Stomach smooth muscle (tissue), 2 donors: ENCODE data around the gene ONECUT3.
"Not testable (repeated sequence)": the region's sequence is repeated elsewhere in the genome, so short reads cannot be mapped to it uniquely, and the experiment has no call there.

ENCODE experiments used
- H3K27ac ChIP-seq: one replicate; pipeline ENCODE4 v1.7.0; 2013; ENCODE audit warnings: mild to moderate bottlenecking, low read length, inconsistent platforms
- H3K27me3 ChIP-seq, 2 donors: one replicate each; pipeline ENCODE4 v1.7.0; 2013; ENCODE audit warnings: low read length in 2 of 2; ENCODE audit not compliant: insufficient read depth in 2 of 2, control insufficient read depth in 1 of 2
- H3K36me3 ChIP-seq, 2 donors: one replicate each; pipeline ENCODE4 v1.7.0; 2013; ENCODE audit warnings: low read length in 2 of 2; ENCODE audit not compliant: control insufficient read depth in 2 of 2, insufficient read depth in 2 of 2
- H3K4me1 ChIP-seq: one replicate; pipeline ENCODE4 v1.7.0; 2013; ENCODE audit warnings: low read length; ENCODE audit not compliant: control insufficient read depth, insufficient read depth
- H3K4me3 ChIP-seq, 2 donors: one replicate each; pipeline ENCODE4 v1.7.0; 2013; ENCODE audit warnings: low read length in 2 of 2
- H3K9ac ChIP-seq, 2 donors: one replicate each; pipeline ENCODE4 v1.7.0; 2013; ENCODE audit warnings: low read length in 2 of 2, mild to moderate bottlenecking in 1 of 2
- H3K9me3 ChIP-seq, 2 donors: one replicate each; pipeline ENCODE4 v1.7.0; 2013; ENCODE audit warnings: low read length in 2 of 2; ENCODE audit not compliant: control insufficient read depth in 2 of 2
- donor health status: healthy.
- donor health status: Pancreatic carcinoma.

Gene ONECUT3

DNA sequence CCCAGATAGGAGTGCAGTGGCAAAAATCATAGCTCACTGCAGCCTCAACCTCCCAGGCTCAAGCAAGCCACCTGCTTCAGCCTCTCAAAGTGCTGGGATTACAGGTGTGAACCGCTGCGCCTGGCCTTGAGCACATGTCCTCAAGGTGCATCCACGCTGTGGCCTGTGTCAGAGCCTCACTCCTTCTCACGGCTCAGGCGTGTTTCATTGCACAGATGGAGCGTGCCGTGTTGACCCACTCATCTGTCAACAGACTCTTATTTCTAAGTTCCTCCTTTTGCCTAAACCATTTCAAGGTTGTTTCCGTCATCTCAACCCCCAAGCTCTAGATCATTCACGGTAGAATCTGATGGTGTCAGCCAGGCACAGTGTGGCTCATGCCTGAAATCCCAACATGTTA lies 30.6 kb downstream of the ONECUT3 start:
- Histone ChIP-seq H3K4me3 (no peak overlapping the region), H3K36me3 (no peaks in the 10 kb centered on the region), H3K9ac (no peak overlapping the region), H3K27me3 (peaks cover 46 to 47% of the 10 kb centered on the region in 2 donors), H3K4me1 (peaks cover 3% of the 10 kb centered on the region), H3K27ac (no peak overlapping the region), H3K9me3 (peaks cover 7 to 13% of the 10 kb centered on the region in 2 donors)

DNA sequence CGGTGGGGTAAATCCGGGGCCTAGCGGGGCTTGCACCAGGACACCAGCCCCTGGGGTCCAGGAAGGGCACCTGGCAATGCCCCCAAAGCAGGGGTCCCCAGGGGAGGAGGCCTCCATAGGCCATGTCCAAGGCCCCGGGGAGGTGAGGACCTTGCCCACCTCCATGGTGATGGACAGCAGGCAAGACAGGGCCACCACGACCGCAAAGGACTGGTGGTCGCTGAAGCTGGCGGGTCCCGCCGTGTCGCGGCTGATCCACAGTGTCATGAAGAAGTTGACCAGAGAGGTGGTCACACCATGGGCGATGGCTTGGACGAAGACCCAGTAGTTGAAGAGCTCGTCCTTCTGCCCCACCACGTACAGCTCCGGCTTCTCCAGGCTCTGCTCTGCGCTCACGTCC lies 32.0 kb downstream of the ONECUT3 start:
- Histone ChIP-seq H3K9ac (no peak overlapping the region), H3K27me3 (peaks cover 39 to 42% of the 10 kb centered on the region in 2 donors), H3K36me3 (no peaks in the 10 kb centered on the region), H3K4me3 (no peak overlapping the region), H3K9me3 (peaks cover 7 to 13% of the 10 kb centered on the region in 2 donors), H3K27ac (no peak overlapping the region), H3K4me1 (peaks cover 3% of the 10 kb centered on the region)

DNA sequence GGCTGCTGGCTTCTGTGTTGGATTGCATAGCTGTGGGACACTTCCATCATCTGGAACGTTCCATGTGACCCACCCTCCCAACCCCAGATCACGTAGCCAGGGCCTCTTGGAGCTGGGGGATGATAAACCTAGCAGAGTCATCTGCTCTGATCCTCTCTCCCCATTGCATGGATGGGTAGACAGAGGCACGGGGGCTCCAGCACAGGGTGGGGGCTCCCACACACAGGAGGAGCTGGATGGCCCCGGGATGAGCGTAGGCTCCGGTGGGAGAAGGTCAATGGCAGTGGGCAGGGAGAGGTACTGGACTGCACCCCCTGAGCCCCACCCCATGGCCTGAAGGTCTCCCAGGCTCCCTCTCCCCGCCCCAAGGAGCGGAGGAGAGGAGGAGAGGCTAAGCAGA lies 33.4 kb downstream of the ONECUT3 start:
- Histone ChIP-seq H3K27me3 (peaks cover 28 to 37% of the 10 kb centered on the region in 2 donors), H3K4me3 (no peak overlapping the region), H3K4me1 (peaks cover 3% of the 10 kb centered on the region), H3K27ac (no peak overlapping the region), H3K36me3 (no peaks in the 10 kb centered on the region), H3K9ac (no peak overlapping the region), H3K9me3 (peaks cover 4 to 11% of the 10 kb centered on the region in 2 donors)

DNA sequence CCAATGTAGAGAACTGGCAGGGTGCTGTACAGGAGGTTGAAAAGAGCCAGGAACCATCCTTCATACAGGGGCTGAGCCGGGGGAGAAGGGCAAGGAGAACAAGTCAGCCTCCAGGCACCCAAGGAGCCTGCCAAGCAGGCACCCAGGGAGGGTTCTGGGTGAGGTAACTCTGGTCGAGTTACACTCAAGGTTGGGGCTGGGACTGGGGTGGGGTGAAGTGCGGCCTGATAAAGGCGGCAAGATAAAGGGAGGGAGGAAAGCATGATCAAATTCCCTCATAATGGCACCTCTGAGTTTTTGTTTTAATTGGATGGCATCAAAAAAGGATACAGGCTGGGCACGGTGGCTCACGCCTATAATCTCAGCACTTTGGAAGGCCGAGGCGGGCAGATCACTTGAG lies 33.8 kb downstream of the ONECUT3 start:
- Histone ChIP-seq H3K4me1 (peaks cover 3% of the 10 kb centered on the region), H3K4me3 (no peak overlapping the region), H3K36me3 (no peaks in the 10 kb centered on the region), H3K27me3 (peaks cover 27 to 33% of the 10 kb centered on the region in 2 donors), H3K27ac (no peak overlapping the region), H3K9me3 (peaks cover 0 to 6% of the 10 kb centered on the region in 2 donors), H3K9ac (no peak overlapping the region)

DNA sequence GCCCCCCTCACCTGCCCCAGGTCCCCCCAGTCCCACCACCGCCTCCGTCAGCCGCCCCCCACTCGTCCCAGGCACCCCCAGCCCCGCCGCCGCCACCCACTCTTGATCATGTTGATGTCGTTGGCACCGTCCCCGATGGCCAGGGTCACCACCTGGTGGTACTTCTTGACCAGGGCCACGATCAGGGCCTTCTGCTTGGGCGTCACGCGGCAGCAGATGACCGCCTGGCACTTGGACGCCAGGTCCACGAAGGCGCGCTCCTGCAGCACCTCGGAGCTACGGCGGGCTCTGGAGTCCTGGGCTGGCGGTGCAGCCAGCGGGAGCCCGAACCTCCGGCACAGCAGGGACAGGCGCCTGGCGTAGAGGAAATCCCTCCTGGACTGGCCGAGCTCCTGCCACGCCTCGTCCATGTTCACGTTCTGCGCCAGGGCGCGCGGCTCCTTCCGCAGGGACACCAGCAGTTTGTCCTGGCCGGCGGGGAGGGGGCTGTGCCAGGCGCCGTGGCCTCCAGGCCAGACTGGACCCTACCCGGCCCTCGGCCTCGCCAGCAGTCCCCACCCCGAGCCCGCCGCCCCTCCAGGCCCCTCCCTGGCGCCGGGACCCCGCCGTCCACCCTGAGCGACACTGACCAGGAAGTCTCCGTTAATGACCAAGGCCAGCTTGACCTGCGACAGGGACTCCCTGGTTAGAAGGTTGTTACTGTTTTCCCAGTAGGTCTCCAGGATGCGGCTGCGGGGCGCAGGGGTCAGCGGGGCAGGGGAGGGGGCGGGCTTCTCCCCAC lies 36.1 kb downstream of the ONECUT3 start:
- H3K27me3 ChIP-seq: peaks cover 15% of the 10 kb centered on the region in 2 donors
- no peak overlapping the region for H3K4me3 ChIP-seq
- H3K27ac ChIP-seq: no peak overlapping the region

DNA sequence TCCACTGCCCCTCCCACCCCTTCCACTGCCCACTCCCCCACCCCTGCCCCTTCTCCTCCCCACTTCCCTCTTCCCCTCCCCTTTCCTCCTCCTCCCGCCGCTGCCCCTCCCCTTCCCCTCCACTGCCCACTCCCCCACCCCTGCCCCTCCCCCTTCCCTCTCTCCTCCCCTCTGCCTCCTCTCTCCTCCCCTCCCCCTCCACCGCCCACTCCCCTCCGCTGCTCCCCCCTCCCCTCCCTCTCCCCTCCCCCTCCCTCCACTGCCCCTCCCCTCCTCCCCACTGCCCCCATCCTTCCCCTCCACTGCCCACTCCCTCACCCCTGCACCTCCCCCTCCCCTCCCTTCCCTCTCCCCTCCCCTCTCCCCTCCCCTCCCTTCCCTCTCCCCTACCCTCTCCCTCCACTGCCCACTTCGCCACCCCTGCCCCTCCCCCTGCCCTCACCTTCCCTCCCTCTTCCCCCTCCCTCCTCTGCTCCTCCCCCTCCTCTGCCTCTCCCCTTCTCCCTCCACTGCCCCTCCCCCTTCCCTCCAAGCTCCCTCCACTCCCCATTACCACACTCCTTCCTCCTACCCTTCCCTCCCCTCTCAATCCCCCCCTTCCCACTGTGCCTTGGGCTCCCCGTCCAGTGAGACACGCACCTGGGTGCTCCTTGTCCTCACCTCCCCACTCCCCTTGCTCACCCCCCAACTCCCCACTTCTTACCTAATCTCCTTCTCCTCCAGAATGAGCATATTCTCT lies 36.9 kb downstream of the ONECUT3 start:
- Histone ChIP-seq H3K4me1 (peaks cover 3% of the 10 kb centered on the region), H3K9me3 (no peaks in the 10 kb centered on the region), H3K27ac (no peak overlapping the region), H3K9ac (no peak overlapping the region), H3K4me3 (no peak overlapping the region), H3K27me3 (peaks cover 13 to 15% of the 10 kb centered on the region in 2 donors), H3K36me3 (no peaks in the 10 kb centered on the region)

More for the DNA sequence above, 36.1 kb downstream of the ONECUT3 start:
- Histone ChIP-seq H3K9me3 (no peaks in the 10 kb centered on the region), H3K36me3 (no peaks in the 10 kb centered on the region), H3K4me1 (peaks cover 3% of the 10 kb centered on the region), H3K9ac (no peak overlapping the region)

DNA sequence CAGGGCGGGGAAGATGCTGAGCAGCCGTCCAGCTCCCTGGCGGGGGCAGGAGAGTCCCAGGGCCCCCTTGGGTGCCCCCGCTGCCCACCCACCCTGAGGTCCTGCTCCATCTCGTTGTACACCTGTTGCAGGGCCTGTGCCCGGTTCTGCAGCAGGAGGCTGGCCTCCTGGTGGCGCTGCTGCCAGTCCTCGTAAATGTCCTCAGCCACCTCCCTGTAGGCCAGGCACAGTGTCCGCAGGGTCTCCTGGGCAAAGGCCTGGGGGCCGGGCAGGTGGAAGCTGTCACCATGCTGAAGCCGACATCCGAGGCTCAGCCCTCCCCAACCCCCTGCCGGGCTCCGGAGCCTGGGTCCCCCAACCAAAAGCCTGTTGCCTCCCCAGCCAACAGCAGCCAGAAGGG lies 38.6 kb downstream of the ONECUT3 start:
- peaks cover 14 to 24% of the 10 kb centered on the region in 2 donors for H3K27me3 ChIP-seq
- no peaks in the 10 kb centered on the region for H3K36me3 ChIP-seq
- H3K9me3 ChIP-seq: no peaks in the 10 kb centered on the region
- no peak overlapping the region for H3K27ac ChIP-seq
- H3K4me1 ChIP-seq: peaks cover 6% of the 10 kb centered on the region
- no peak overlapping the region for H3K9ac ChIP-seq
- H3K4me3 ChIP-seq: no peak overlapping the region

DNA sequence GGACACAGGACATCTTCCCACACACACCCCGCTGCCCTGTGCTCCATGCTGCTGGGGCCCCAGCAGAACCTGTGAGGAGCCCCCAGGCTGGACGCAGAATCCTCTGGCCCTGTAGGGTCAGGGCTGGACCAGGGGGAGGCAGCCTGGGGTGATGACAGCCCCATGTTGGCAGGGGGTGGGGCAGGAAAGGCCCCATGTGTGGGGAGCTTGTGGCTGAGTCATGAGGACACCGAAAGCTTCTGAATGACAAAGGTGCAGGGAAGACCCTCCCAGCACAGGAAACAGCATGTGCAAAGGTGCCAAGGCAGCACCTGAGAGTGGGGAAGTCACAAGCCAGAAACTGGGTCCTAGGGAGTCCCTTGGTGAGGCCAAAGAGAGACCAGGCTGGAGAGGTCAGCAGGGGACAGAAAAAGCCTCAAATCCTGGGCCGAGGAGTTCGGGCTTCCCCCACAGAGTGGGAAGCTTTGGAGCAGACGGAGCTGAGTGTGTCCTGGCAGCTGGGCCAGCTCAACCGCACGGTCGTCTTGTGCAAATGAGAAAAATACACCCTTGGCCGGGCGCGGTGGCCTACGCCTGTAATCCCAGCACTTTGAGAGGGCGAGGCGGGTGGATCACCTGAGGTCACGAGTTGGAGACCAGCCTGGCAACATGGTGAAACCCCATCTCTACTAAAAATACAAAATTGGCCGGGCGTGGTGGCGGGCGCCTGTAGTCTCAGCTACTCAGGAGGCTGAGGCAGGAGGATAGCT lies 41.3 kb downstream of the ONECUT3 start:
- H3K27me3 ChIP-seq: peaks cover 7 to 14% of the 10 kb centered on the region in 2 donors
- H3K4me3 ChIP-seq: no peak overlapping the region

DNA sequence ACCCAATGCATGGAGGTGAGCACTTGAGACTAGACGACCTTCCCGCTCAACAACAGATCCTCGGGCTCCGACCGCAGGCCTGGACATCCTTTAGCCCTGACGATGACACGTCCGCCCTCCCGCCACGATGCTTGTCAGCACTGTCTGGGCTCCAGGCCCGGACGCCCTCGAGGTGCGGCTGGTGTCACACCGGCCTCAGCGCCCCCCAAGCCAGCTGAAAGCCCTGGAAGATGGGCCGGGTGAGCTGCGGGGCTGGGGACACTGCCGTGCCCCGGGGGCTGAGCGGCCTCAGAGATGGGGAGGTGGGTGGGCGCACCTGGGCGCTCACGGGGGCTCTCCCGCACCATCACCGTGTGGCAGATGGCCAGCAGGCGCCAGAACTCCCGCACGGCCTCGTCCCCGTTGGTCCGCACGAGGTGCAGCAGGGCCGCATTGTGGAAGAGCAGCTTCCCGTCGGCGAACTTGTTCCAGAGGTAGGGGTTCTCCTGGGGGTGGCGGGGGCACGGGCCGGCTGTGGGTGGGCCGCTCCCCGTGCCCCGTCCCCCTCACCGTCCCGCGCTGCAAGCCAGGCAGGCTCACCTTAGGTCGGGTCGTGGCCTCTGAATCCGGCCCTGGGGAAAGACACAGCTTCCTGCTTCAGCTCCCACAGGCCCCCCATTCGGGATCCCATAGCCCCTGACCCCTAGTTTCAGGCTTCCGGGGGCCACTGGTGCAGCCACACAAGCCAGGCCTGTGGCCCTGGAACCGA lies 43.3 kb downstream of the ONECUT3 start:
- Histone ChIP-seq H3K9me3 (no peaks in the 10 kb centered on the region), H3K36me3 (no peaks in the 10 kb centered on the region), H3K27me3 (peaks cover 5 to 13% of the 10 kb centered on the region in 2 donors), H3K27ac (no peak overlapping the region), H3K9ac (no peak overlapping the region), H3K4me3 (no peak overlapping the region), H3K4me1 (peaks cover 4% of the 10 kb centered on the region)

More for the DNA sequence above, 41.3 kb downstream of the ONECUT3 start:
- no peak overlapping the region for H3K27ac ChIP-seq
- H3K9ac ChIP-seq: no peak overlapping the region
- H3K9me3 ChIP-seq: no peaks in the 10 kb centered on the region
- peaks cover 4% of the 10 kb centered on the region for H3K4me1 ChIP-seq
- no peaks in the 10 kb centered on the region for H3K36me3 ChIP-seq

DNA sequence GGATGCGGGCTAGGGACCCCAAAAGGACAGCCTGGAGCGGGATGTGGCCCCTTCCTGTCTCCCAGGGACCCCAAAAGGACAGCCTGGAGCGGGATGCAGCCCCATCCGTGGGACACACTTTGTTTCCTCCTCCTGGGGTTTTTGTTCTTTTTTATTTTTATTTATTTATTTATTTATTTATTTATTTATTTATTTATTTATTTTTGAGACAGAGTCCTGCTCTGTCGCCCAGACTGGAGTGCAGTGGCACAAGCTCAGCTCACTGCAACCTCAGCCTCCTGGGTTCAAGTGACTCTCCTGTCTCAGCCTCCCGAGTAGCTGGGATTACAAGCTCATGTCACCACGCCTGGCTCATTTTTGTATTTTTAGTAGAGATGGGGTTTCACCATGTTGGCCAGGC lies 44.0 kb downstream of the ONECUT3 start:
- not testable (repeated sequence) for H3K4me3 ChIP-seq, H3K9me3 ChIP-seq, H3K27ac ChIP-seq, H3K9ac ChIP-seq, H3K4me1 ChIP-seq, H3K27me3 ChIP-seq, H3K36me3 ChIP-seq
